K562 (cell line): ENCODE measurements around the gene DHRS12. TPM values are rescaled to one million over a fixed set of nuclear protein-coding genes. Genes with fewer than 3 reads are reported as not detected.

Experiments
- ATAC-seq: fragments of 200-7000 bp; cut with Tn5 transposase; 3 replicates; pipeline ENCODE4 v1.9.1; 2020; ENCODE audit warnings: moderate library complexity
- BruUV-seq: library from RNA; stranded (reverse); fragments of 400-500 nt; replicated peaks from 2 replicates; lab custom pipeline; 2021; lab: Mats Ljungman, UMichigan
- CTCF ChIA-PET: fragments of 300-600 bp; formaldehyde crosslinking; extraction: SDS; loops from one replicate; lab custom pipeline; 2021; ENCODE audit warnings: low intra/inter-chr PET ratio; lab: Yijun Ruan, JAX
- POLR2A ChIA-PET: fragments of 300-600, 350-650 bp; sonication (Branson Sonifier 250); formaldehyde crosslinking; extraction: SDS; loops from one replicate; lab custom pipeline; 2021; ENCODE audit warnings: antibody characterized with exemption, inconsistent platforms; lab: Yijun Ruan, JAX
- DNase-seq, 4 experiments: peaks; one replicate each; pipeline versions ENCODE4 v3.0.0 to v3.0.0-alpha.2; 2011 to 2018; ENCODE audit warnings: low spot score in 3 of 4, mixed read lengths in 3 of 4; ENCODE audit errors: extremely low read depth in 1 of 4
- FAIRE-seq: peaks from 2 replicates; lab custom pipeline; 2011; peaks lifted over from hg19 to GRCh38; lab: Jason Lieb, UNC
- H2AFZ ChIP-seq: 2 replicates; pipeline ENCODE4 v1.6.0; 2011; ENCODE audit warnings: low read depth, low read length, control low read depth, inconsistent platforms
- H3K27ac ChIP-seq: fragments of 200-600 bp; 3 replicates; pipeline ENCODE4 v1.8.0; 2011; ENCODE audit warnings: low read depth, mild to moderate bottlenecking, control low read depth, inconsistent platforms, low read length, moderate library complexity, mixed read lengths; ENCODE audit errors: extremely low read depth
- H3K27me3 ChIP-seq, 2 experiments: fragments of 300-600 bp in 1 of 2; 2 replicates in 1 of 2; 3 replicates in 1 of 2; pipeline versions ENCODE4 v1.6.0 to v1.8.0; 2011; ENCODE audit warnings: inconsistent platforms in 2 of 2, low read length in 2 of 2, mild to moderate bottlenecking in 1 of 2, mixed read lengths in 1 of 2, moderate library complexity in 1 of 2; ENCODE audit not compliant: control insufficient read depth in 2 of 2, insufficient read depth in 2 of 2
- H3K36me3 ChIP-seq: fragments of 300-600 bp; 3 replicates; pipeline ENCODE4 v1.8.0; 2011; ENCODE audit warnings: mild to moderate bottlenecking, low read length, inconsistent platforms; ENCODE audit not compliant: control insufficient read depth, insufficient read depth
- H3K4me1 ChIP-seq, 2 experiments: fragments of 200-600 bp in 1 of 2; replicated peaks in 1 of 2; 2 replicates in 1 of 2; 3 replicates in 1 of 2; pipeline versions ENCODE4 v1.5.1 to v1.8.0; 2011; ENCODE audit warnings: inconsistent platforms in 2 of 2, low read length in 2 of 2, mild to moderate bottlenecking in 1 of 2, mixed read lengths in 1 of 2, moderate library complexity in 1 of 2; ENCODE audit not compliant: control insufficient read depth in 2 of 2, insufficient read depth in 2 of 2
- H3K4me2 ChIP-seq: 2 replicates; pipeline ENCODE4 v1.6.1; 2011; ENCODE audit warnings: low read length, control low read depth, inconsistent platforms, mixed read lengths; ENCODE audit not compliant: insufficient read depth
- H3K4me3 ChIP-seq: fragments of 200-600 bp; sonication (generic), shearing (Covaris generic); 2 replicates; pipeline ENCODE4 v1.5.1; 2016; ENCODE audit warnings: control low read depth, inconsistent platforms
- H3K79me2 ChIP-seq: fragments of 200-600 bp; 3 replicates; pipeline ENCODE4 v1.8.0; 2011; ENCODE audit warnings: low read length, inconsistent platforms; ENCODE audit not compliant: control insufficient read depth, insufficient read depth
- H3K9ac ChIP-seq, 2 experiments: 2 replicates each; pipeline versions ENCODE4 v1.6.0 to v1.6.1; 2011; ENCODE audit warnings: low read depth in 2 of 2, low read length in 2 of 2, control low read depth in 1 of 2, inconsistent platforms in 1 of 2, mild to moderate bottlenecking in 1 of 2, mixed read lengths in 1 of 2; ENCODE audit not compliant: insufficient read depth in 1 of 2
- H3K9me1 ChIP-seq: one replicate; pipeline ENCODE4 v1.6.0; 2011; ENCODE audit warnings: inconsistent platforms, mild to moderate bottlenecking, low read length, moderate library complexity; ENCODE audit not compliant: control insufficient read depth, insufficient read depth
- H3K9me3 ChIP-seq: replicated peaks from 2 replicates; pipeline ENCODE4 v1.5.1; 2011; ENCODE audit warnings: low read depth, low read length, inconsistent platforms; ENCODE audit not compliant: control insufficient read depth, insufficient read depth
- H4K20me1 ChIP-seq: replicated peaks from 2 replicates; pipeline ENCODE4 v1.6.1; 2011; ENCODE audit warnings: low read length, inconsistent platforms, mixed read lengths; ENCODE audit not compliant: control insufficient read depth, insufficient read depth
- GATA2 ChIP-seq: sonication (generic); formaldehyde crosslinking; IDR thresholded peaks from 2 replicates; pipeline ENCODE4 v1.4.0; 2020; ENCODE audit warnings: mild to moderate bottlenecking, missing genetic modification reagents
- PTTG1 ChIP-seq: fragments of 450-650 bp; IDR thresholded peaks from 2 replicates; pipeline ENCODE4 v1.6.1; 2016; ENCODE audit warnings: low read depth, mild to moderate bottlenecking, missing genetic modification characterization, missing compliant biosample characterization
- RAD21 ChIP-seq, 2 experiments: fragments of 250-450 bp in 1 of 2; fragments of 450-650 bp in 1 of 2; sonication (Bioruptor Pico) in 1 of 2; formaldehyde crosslinking in 1 of 2; IDR thresholded peaks in 1 of 2; conservative IDR thresholded peaks in 1 of 2; 2 replicates each; pipeline versions ENCODE4 v1.4.0 to v1.8.0; 2020 to 2022; ENCODE audit warnings: mild to moderate bottlenecking in 2 of 2, moderate library complexity in 1 of 2
- SNIP1 ChIP-seq: fragments of 450-650 bp; IDR thresholded peaks from 2 replicates; pipeline ENCODE4 v1.7.1; 2017; ENCODE audit warnings: low read depth, mild to moderate bottlenecking
- XRCC3 ChIP-seq: fragments of 450-650 bp; IDR thresholded peaks from 2 replicates; pipeline ENCODE4 v1.6.1; 2017; ENCODE audit warnings: mild to moderate bottlenecking, moderate library complexity
- WGBS: fragments of 100-300 bp; shearing (Covaris generic); methylation state at CpG from one replicate; pipeline ENCODE4 v1.1.6; 2016; ENCODE audit warnings: low coverage, mixed read lengths; ENCODE audit not compliant: insufficient coverage; ENCODE audit errors: missing lambda C conversion rate; 5-methylcytosine and 5-hydroxymethylcytosine counted together
- in situ Hi-C: fragments of 300-500 bp; cut with MboI; formaldehyde crosslinking; loops from 4 replicates; pipeline ENCODE4 v1.15.0; 2018; ENCODE audit warnings: inconsistent platforms, mixed read lengths
- intact Hi-C: fragments of 100-400 bp; cut with micrococcal nuclease; formaldehyde crosslinking; loops from 2 replicates; pipeline ENCODE4 v1.14.2; 2022
- polyA plus RNA-seq, 8 experiments: library from polyadenylated mRNA; depleted of rRNA in 4 of 8; stranded (reverse) in 5 of 8; unstranded in 3 of 8; fragments of >200 nt; fragmentation: Nextera tagmentation in 2 of 8; fragmentation: Illumina TruSeq in 1 of 8; extraction: Ambion mirVana in 2 of 8; extraction: Trizol in 1 of 8; gene quantifications; 2 replicates each; pipeline versions ENCODE4 v1.2.1 to v1.2.3, GENCODE V29; 2011 to 2014; ENCODE audit warnings: inconsistent platforms in 1 of 8, missing spikeins in 1 of 8
- total RNA-seq, 7 experiments: library from RNA; depleted of rRNA in 6 of 7; stranded (reverse); fragments of >200 nt in 6 of 7; fragmentation: Illumina TruSeq in 2 of 7; extraction: Trizol in 2 of 7; gene quantifications; 2 replicates each; pipeline versions ENCODE4 v1.2.1 to v1.2.3, GENCODE V29; 2011 to 2021; ENCODE audit warnings: low replicate concordance in 1 of 7
- TF ChIP-seq, protein P1 (sequence below), 3 experiments: IDR thresholded peaks in 2 of 3; conservative IDR thresholded peaks in 1 of 3; 2 replicates each; pipeline ENCODE4 v1.5.1; 2011 to 2012; ENCODE audit warnings: low read length in 3 of 3, mild to moderate bottlenecking in 3 of 3, control low read depth in 2 of 3, improper control_type of control experiment in 1 of 3, inconsistent platforms in 1 of 3, low read depth in 1 of 3, mixed read lengths in 1 of 3, moderate library complexity in 1 of 3; ENCODE audit not compliant: insufficient read depth in 2 of 3

The DHRS12 gene
- total and polyA plus RNA-seq, 9 of the 15 experiments (the other 6 are each of a cell fraction or from before 2014, with no cell fraction given): 0.62 to 2.7 (median 0.98) TPM

DNA sequence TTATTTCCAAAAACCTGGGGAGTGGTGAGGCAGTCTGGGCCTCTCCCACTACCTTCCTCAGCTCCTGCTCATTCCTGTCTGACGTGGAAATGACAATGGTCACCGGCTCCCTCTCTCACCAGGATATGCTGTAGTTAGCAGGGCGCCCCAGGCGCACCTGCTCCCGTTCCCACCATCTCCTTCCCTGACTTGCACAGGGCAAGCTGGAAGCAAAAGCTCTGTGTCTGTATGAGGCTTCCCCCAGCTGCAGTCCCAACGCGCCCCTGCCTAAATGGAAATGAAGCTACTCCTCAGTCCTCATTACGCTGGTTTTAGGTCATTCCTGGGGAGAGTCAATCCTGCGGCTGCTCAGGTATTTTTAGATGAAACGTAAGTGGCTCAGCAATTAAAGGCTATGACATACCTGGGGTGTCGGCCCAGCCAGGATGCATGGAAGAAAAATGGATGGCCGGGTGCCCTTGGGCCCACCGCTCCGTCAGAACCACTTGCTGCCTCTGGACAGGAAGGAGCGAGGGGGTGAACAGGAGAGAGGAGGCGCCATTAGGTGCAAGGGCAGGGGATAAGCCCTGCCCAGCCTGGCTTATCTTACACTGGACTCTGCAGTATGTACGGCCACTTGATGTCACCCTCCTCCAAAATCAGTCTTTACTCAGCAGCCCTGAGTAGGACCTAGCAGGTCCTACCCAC is 32.4 kb downstream of the DHRS12 start:
- in situ Hi-C loops (no loop called here), intact Hi-C loops (no loop called here)
- no peak overlapping the region for H3K4me3 ChIP-seq
- H3K4me2 ChIP-seq: no peak overlapping the region
- TF ChIP-seq XRCC3 (no peak), RAD21 (CRISPR knock-in tag; conservative IDR thresholded peaks at IDR 0.05 in 1 of 2, IDR thresholded peaks at IDR 0.05 in 1 of 2) (peak in 1 of 2 experiments; percentile 52; a peak in 3 of 4 replicates), SNIP1 (no peak), GATA2 (CRISPR knock-in tag) (0 out of 2 replicates have a peak, but pooled peaks have one; percentile 17), PTTG1 (tag) (no peak)
- TF ChIP-seq, protein P1, sequence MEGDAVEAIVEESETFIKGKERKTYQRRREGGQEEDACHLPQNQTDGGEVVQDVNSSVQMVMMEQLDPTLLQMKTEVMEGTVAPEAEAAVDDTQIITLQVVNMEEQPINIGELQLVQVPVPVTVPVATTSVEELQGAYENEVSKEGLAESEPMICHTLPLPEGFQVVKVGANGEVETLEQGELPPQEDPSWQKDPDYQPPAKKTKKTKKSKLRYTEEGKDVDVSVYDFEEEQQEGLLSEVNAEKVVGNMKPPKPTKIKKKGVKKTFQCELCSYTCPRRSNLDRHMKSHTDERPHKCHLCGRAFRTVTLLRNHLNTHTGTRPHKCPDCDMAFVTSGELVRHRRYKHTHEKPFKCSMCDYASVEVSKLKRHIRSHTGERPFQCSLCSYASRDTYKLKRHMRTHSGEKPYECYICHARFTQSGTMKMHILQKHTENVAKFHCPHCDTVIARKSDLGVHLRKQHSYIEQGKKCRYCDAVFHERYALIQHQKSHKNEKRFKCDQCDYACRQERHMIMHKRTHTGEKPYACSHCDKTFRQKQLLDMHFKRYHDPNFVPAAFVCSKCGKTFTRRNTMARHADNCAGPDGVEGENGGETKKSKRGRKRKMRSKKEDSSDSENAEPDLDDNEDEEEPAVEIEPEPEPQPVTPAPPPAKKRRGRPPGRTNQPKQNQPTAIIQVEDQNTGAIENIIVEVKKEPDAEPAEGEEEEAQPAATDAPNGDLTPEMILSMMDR (IDR thresholded peaks at IDR 0.05 in 2 of 3, conservative IDR thresholded peaks at IDR 0.05 in 1 of 3; ENCODE audit: insufficient read depth in 2 of 3, low read depth in 1 of 3, low read length in 3 of 3): peak; percentile 18 to 44 (median 20); a peak in 2 of 6 replicates
- no peaks in the 10 kb centered on the region for H3K27me3 ChIP-seq
- no peaks in the 10 kb centered on the region for H4K20me1 ChIP-seq
- no peaks in the 10 kb centered on the region for H3K9me1 ChIP-seq
- peak; percentile 90 for ATAC-seq
- no peak overlapping the region for H3K27ac ChIP-seq
- no peaks in the 10 kb centered on the region for H3K36me3 ChIP-seq
- H3K9me3 ChIP-seq: no peaks in the 10 kb centered on the region
- peak; percentile 58 for FAIRE-seq
- BruUV-seq: no TSS peak
- no peak overlapping the region for H2AFZ ChIP-seq
- DNase-seq: peak in 2 of 4 experiments; percentile 23 to 39
- ChIA-PET POLR2A (interaction anchor here (1.2 kb wide), 1 partner anchor 19 kb away, joined by 3 read pairs; no protein-coding TSS in a partner anchor), CTCF (no interaction called here)
- WGBS: 36% methylated on average over 16 of the region's 17 CpGs
- peaks cover 0 to 3% of the 10 kb centered on the region in 2 experiments; a peak in 2 of 5 replicates for H3K4me1 ChIP-seq
- peak overlapping the region in 1 of 2 experiments; percentile 52; a peak in 1 of 4 replicates for H3K9ac ChIP-seq
- H3K79me2 ChIP-seq: no peaks in the 10 kb centered on the region
